NCI-H1417 (cell line): Measurements from ENCODE around the gene ENDOD1.
A peak's percentile ranks its signal among the peaks of the same experiment; 100 is the strongest.
"Not testable (repeated sequence)": the region's sequence is repeated elsewhere in the genome, so short reads cannot be mapped to it uniquely, and the experiment has no call there.

Experiments used
- DNase-seq, 3 experiments: peaks; one replicate each; lab custom pipeline; 2025; lab: John Stamatoyannopoulos, UW

ENDOD1 gene, protein sequence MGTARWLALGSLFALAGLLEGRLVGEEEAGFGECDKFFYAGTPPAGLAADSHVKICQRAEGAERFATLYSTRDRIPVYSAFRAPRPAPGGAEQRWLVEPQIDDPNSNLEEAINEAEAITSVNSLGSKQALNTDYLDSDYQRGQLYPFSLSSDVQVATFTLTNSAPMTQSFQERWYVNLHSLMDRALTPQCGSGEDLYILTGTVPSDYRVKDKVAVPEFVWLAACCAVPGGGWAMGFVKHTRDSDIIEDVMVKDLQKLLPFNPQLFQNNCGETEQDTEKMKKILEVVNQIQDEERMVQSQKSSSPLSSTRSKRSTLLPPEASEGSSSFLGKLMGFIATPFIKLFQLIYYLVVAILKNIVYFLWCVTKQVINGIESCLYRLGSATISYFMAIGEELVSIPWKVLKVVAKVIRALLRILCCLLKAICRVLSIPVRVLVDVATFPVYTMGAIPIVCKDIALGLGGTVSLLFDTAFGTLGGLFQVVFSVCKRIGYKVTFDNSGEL

DNA sequence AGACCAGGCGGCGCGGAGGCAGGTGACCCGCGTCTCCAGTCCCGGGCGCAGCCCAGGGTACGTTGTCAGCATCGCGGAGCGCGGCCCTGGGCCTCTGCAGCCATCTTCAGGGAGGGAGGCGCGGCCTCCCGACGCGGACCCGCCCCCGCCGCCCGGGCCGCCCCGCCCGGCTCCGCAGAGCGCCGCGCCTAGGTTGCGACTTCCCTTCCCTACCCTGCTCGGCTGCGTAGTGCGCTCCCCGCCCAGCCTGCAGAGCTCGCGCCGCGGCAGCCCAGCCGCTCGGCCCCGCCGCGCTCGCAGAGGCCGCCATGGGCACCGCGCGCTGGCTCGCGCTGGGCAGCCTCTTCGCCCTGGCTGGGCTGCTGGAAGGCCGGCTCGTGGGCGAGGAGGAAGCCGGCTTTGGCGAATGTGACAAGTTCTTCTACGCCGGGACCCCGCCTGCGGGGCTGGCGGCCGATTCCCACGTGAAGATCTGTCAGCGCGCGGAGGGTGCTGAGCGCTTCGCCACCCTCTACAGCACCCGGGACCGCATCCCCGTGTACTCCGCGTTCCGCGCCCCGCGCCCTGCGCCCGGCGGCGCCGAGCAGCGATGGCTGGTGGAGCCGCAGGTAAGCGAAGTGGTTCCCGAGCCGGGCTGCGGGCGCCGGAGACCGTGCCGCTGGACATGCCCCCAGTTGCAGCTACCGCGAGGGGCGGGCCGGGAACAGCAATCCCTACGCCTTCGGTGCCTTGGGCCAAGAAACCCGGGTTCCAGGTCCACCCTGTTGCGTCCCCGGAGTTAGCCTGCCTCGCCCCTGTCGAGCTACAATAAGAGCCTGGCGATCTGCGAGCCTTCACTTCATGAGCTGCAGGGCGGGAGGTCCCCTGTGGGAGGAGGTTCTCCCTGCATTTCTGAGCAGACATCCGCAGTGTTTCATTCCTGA, at the start of gene ENDOD1:
TSS of gene ENDOD1 (plus strand) at position 227 of the 923 bp plus-strand sequence. CDS start at position 309, 82 bp downstream.
- DNase-seq, result peak; percentile 80 to 86 (median 84)

DNA sequence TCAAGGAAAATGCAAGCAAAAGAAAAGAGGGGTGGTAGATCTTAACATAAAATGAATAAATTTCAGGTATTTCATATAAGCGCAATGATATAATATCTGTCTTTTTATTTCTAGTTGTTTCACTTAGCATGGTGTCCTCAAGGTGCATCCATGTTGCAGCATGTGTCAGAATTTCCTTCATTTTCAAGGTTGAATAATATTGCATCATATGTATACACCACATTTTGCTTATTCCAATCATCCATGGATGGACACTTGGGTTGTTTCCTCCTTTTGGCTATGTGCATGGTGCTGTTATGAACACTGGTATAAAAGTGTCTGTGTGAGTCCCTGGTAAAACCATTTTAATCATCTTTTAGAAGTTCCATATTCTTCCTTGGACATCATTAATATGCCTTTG, 47.4 kb upstream of the ENDOD1 start:
- no peak for DNase-seq

DNA sequence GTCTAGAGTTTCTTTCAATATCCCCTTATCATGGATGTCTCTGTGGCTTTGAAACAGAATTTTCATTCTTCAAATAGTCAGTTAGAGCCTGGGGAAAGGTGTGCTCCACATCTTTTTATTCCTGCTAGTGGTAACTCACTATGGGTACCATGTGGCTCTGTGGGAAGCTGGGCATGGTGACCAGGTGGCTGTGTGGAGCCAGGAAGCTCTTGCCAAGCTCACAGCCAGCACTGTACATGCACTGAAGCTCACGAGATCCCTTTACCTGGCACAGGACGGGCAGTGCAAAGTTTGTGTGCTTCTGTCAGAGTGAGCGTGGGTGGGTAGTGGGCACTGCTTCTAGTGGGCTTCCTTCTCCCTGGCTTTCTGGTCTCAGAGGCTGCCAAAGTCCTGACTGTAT, 46.7 kb upstream of the ENDOD1 start:
- DNase-seq, result no peak

DNA sequence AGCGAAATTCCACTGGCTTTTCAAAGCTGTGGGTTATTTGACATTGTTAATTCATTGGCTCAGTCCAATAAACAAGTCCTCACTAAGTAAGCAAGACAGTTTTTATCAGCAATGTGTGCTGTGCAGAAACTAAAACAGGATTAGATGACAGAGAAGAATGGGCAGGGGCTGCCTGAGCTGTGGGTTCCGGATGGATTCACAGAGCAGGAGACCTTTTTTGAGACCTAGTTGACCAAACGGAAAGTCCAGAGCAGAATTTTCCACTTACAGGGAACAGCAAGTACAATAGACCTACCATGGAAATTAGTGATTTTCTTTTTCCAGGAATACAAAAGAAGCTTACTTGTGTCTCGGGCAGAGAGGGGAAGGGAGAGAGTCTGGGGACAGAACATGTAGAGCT, 45.6 kb upstream of the ENDOD1 start:
- DNase-seq, result no peak

DNA sequence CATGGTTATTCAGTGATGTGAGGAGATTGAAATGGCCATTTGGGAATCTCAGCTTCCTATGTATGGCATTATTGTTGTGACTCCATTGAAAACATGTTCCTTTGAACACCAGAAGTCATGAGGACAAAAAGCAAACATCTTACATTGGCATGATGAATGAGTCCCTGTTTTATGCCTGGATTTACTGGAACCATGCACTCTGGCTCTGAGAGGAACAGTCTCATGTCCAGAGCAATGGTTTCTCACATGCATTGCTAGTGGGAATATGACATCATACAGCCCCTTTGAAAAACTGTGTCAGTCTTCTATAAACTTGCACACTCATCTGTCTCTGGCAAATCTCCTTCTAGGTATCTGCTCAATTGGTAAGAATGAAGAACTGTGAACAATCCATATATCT, 43.8 kb upstream of the ENDOD1 start:
- DNase-seq, result no peak

DNA sequence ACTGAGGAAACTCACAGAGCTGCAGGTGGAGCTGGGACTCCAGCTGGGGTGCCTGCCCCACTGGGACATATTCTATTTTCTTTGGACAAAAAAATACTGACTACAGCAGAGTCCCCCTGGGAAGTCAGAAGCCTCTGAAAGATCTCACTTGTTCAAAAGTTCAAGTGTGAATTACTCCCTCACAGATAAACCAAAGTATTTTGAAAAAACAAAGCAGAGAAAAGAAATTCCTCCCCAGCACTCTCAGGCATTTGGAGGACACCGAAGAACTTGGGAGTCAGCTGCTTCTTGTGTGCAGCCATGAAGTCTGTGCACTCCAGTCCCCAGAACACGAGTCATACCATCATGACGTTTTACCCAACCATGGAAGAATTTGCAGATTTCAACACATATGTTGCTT, 40.5 kb upstream of the ENDOD1 start, which contains the start of gene KDM4F:
TSS of gene KDM4F (plus strand) at position 301 of the 400 bp plus-strand sequence.
- DNase-seq, result not testable (repeated sequence)

DNA sequence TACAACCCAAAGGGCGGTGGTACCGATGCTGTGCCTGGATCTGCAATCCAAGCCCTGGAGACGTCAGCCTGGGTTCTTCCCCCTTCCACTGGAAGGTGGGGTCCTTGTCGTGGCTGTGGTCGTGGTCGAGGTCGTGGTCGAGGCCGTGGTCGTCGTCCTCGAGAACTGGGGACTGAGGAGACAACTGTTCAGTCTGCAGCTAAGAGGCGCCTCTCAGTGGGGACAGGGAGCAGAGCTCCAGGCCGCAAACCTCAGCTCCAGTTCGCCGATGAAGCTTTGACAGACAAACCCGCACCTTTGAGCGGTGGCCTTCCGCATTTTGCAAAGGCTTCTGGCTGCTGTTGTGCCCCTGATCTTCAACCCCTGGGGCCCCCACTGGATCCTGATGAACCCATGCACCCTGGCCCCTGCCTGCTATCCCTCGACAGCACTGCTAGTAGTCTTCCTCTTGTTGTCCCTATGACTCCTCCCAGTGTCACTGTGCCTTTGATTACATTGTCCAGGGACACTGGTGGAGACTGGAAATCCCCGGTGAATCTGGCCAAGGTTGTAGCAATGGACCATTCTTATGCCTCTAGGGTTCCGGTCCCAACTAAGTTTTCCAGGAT, 38.9 kb upstream of the ENDOD1 start:
- no peak for DNase-seq

DNA sequence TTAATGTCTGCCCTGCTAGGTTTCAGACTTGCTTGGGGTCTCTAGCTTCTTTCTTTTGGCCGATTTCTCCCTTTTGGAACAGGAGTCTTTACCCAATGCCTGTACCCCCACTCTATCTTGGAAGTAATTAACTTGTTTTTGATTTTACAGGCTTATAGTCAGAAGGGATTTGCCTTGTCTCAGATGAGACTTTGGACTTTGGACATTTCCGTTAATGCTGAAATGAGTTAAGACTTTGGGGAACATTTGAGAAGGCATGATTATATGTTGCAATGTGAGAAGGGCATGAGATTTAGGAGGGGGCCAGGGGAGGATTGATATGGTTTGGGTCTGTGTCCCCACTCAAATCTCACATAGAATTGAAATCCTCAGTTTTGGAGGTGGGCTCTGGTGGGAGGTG, 35.3 kb upstream of the ENDOD1 start:
- DNase-seq, result no peak

DNA sequence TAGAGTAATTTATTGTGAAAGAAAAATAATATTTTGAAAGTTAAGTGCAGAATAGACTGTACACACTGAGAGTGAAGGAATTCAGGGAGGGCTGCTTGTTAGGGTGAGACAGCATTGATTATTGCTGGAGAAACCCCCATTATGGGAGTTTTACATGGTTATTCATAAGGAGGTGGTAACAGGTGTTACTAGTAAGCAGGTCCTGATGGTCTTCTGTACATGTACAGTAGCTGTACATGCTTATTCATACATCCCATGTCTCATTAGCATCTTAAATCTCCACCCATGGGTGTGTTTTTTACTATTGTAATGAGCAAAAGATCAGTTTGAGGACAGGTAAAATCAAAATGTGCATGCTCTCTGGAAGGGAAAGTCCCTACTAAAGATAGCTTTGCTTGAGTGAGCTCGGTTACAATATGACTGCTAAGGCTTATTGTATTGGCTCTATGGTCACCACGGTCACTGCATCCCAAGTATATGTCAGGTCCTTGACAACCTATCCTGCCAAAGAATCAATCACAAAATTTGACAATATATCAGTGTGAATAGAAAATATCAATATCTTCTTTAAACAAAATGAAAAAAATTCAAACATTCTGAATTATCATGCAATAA, 34.3 kb upstream of the ENDOD1 start:
- no peak for DNase-seq

DNA sequence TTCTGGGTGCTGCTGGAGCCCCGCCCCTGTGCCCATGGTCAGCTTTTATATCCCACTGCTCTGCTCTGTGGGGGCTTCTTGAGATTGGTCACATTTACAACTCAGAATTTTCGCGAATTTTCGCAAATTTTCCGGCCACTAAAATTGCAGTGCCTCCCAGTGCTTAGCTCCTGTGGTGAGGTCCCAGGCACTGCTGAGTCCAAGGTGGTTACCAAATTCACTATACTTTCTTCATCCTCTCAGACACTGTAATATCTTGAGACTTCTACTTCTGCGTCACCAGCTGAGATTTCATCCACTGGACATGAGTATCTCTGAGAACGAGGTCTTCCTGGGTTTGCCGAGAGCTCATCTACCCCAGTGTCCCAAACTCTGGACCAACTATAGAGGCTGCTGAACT, 31.7 kb upstream of the ENDOD1 start:
- no peak for DNase-seq

DNA sequence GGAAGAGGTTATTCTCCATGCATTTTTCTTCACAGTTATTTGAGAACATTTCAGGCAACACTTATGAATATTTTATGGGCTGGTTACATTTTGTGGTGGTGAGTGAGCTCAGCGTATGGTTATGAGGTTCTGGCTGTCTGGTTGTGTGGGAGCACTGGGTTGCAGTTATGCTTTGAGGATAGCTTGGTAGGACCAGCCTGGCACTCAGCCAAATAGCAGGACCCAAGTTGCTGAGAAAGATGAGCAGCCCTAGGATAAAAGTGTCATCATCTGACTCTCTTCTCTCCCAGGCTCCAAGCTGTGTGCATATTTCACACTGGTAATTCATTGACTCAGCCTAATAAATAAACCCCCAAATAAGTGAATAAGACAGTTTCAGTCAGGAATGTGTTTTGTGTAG, 31.0 kb upstream of the ENDOD1 start:
- DNase-seq, result no peak

DNA sequence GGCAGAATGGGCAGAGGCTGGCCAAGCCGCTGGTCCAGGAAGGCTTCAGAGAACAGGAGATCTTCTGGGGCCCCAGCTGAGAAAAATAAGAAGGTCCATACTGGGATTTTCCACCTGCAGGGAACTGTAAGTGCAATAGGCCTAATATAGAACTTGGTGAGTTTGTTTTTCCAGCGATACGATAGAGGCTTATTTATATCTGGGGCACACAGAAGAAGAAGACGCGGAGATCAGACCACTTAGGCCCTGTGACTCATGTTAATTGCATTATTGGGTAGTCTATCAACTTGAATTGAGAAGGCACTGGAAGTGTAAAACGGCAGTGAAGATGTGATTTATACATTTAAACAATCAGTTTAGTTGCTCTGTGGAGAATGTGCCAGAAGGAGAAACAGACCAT, 30.6 kb upstream of the ENDOD1 start:
- no peak for DNase-seq

DNA sequence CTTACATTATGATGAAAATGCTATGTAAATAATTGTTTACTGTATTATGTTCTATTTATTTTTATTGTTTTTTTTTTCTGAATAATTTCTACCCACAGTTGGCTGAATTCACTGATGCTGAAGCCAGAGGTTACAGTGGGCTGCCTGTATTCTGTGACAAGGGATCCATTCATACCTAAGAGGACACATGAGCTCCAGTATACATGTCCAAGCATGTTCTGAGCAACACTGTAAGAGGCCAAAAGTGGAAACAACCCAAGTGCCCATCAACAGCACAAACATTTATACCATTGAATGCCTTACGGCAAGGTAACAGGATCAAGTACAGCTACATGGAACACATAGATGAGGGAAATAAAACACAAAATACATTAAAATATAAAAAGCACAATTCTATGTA, 24.3 kb upstream of the ENDOD1 start:
- peak; percentile 30 to 71 (median 49) for DNase-seq

DNA sequence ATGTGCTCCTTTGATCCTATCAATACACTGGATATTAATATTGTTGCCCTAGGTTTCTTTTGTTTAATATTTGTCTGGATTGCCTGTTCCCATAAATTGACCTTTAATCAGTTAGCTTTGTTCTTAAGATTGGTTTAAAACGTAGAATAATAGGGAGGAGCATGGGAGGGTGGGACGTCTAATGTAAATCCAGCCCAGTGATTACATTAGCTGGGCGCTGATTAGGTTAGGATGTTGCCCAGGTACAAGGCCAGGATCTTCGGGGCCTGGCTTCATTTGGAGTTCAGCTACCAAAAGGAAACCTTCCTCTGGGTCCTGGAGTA, 23.0 kb upstream of the ENDOD1 start, which contains the start of gene SRSF8:
TSS of gene SRSF8 (plus strand) at position 204 of the 323 bp plus-strand sequence. CDS start 308 bp downstream, outside the sequence.
- peak in 1 of 3 experiments; percentile 95 for DNase-seq

DNA sequence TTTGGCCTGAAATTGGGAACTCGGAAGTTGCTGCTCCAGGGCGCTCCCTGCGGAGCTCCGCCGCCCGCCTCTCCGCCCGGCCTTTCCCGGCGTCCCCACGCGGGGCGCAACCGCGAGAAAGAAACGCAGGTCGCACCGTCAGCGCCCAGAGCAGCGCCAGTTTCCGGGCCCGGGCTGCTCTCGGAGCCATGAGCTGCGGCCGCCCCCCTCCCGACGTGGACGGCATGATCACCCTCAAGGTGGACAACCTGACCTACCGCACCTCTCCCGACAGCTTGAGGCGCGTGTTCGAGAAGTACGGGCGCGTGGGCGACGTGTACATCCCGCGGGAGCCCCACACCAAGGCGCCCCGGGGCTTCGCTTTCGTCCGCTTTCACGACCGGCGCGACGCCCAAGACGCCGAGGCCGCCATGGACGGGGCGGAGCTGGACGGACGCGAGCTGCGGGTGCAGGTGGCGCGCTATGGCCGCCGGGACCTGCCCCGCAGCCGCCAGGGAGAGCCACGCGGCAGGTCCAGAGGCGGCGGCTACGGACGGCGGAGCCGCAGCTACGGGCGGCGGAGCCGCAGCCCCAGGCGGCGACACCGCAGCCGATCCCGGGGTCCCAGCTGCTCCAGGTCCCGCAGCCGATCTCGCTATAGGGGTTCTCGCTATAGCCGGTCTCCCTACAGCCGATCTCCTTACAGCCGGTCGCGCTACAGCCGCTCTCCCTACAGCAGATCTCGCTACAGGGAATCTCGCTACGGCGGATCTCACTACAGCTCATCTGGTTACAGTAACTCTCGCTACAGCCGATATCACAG, 22.4 kb upstream of the ENDOD1 start:
- peak; percentile 63 to 96 (median 95) for DNase-seq

DNA sequence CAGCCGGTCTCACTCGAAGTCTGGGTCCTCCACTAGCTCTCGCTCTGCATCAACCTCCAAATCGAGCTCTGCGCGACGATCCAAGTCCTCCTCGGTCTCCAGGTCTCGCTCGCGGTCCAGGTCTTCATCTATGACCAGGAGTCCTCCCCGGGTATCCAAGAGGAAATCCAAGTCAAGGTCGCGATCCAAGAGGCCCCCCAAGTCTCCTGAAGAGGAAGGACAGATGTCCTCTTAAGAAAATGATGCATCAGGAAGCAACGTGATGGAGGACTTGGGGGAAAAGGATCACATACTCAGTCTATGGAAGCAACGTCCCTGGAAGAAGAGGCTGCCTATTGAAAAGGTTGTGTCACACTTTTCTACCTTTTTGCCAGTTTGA, 21.8 kb upstream of the ENDOD1 start:
- peak in 1 of 3 experiments; percentile 30 for DNase-seq

DNA sequence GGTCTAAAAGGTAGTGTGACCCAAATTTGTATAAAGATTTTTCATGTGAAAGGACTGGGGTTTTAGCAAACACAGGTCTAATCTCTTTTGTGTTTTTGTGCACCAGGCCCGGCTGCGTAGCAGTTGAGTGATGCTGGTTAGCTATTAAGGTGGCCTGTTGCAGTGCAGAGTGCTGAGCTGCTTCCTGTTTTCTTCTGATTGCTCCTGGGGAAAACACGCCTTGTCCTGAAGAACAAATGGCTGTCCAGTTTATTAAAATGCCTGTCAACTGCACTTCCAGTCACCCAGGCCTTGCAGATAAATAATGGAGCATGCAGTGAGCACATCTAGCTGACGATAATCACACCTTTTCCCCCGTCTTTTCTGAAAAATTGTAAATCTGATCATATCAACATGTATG, 21.1 kb upstream of the ENDOD1 start:
- DNase-seq, result peak; percentile 77 to 98 (median 81)

DNA sequence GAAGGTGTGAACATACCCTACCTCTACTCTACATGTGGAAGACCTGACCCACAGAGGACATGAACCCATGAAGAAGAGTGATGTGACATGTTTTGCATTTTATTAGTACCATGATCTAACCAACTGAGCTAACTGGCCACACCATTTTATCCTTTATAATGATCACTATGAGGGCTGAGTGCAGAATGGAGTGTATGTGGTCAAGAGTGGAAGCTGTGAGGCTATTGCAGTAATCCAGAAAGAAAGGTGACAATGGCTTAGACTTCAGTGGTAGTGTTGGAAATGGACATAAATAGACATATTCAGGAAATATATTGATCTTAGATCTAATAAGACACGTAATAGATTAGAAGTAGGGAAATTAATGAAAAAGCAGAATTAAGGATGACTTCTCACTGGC, 19.2 kb upstream of the ENDOD1 start:
- DNase-seq, result no peak

DNA sequence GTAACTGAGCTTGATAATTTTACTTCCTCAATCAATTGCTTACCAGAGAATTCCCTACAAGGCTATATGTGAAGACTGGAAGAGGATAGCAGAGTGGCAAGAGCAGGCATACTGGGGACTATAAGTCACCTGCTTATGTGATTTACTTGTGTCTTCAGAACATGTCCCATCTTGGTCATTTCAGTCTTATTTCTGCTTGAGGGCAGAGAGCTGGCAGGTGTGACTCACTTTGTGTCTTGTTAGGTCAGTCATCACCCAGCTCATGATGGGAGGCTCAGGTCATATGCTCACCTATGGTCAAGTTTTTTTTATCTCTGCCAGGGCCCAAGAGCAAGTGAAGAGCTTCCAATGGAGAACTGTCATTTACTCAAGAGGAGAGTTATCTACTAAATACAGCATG, 16.7 kb upstream of the ENDOD1 start:
- no peak for DNase-seq

DNA sequence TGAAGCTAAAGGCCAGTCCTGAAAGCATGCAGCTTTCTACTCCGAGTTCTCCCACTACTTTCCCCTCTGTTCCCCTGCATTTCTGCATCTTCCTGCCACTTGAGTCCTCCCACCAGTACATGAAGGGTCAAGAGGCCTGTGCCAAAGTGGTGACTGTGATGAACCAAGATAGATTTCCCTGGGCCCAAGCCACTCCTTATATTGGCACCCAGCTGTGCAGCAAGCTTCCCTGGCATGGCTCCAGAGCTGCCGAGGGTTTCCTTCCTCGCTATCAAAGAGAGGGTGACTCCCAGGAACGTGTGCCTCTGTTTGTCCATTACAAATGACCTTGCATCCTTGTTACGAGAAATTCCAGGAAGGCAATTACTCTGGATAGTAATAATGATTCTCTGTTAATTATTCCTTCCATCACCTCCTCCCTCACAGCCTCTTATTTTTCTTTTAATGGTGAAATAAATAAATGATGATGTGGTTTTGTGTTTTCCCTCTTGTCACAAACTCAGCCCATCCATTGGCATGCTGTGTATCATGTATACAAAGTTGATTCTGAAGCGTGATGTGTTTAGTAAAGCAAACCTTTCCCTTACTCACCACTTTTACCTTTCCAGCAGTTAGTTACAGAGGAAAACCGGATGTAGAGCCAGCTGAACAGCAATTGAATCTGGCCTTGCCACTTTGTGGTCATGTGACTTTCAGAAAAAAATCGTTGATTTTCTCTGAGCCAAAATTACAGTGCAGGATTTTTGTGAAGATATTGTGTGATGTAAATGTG, 14.7 kb upstream of the ENDOD1 start:
- peak; percentile 42 to 68 (median 45) for DNase-seq
